Smooth muscle cell of bladder (primary cell): ENCODE data around the gene CFAP74. TPM values are rescaled to one million over a fixed set of nuclear protein-coding genes. Genes with fewer than 3 reads are reported as not detected.

Experiments
- total RNA-seq: library from RNA; depleted of rRNA; stranded (reverse); fragments of >200 nt; gene quantifications from 2 replicates; pipeline ENCODE4 v1.2.3, GENCODE V29; 2014

Gene CFAP74
- total RNA-seq: not detected in 2 replicates

GRCh38 chr1:2003541-2004131 lies at the start of gene CFAP74:
TSS of gene CFAP74 (minus strand) at chr1:2003786. CDS start at chr1:1990956, 12,830 bp downstream.

GRCh38 chr1:2049718-2050431 lies 46.3 kb upstream of the CFAP74 start, which contains the start of gene PRKCZ:
TSS of gene PRKCZ (plus strand) at chr1:2050411. CDS start at chr1:2050631, 220 bp downstream.

GRCh38 chr1:2019172-2019543 lies 15.6 kb upstream of the CFAP74 start, which contains the start of gene GABRD:
TSS of gene GABRD (plus strand) at chr1:2019345. CDS start at chr1:2019424, 79 bp downstream.

GRCh38 chr1:1918901-1919303 lies 84.7 kb downstream of the CFAP74 start, which contains the start of gene TMEM52:
TSS of gene TMEM52 (minus strand) at chr1:1919279. CDS start at chr1:1919265, 14 bp downstream.

GRCh38 chr1:1914971-1915692 lies 88.5 kb downstream of the CFAP74 start, which contains the start of gene CALML6:
TSS of gene CALML6 (plus strand) at chr1:1915260. CDS start at chr1:1915281, 21 bp downstream.

GRCh38 chr1:1890506-1891348 lies 112.9 kb downstream of the CFAP74 start, which contains the start of gene GNB1:
TSS of gene GNB1 (minus strand) at chr1:1891087. CDS start at chr1:1825453, 65,634 bp downstream.

Other genes starting within 250 kb of the CFAP74 start
- 28.7 and 37.6 TPM in 2 replicates for gene NADK, start 225.3 kb downstream of the CFAP74 start, total RNA-seq
- 61.3 and 67.9 TPM in 2 replicates for gene GNB1, start 112.7 kb downstream of the CFAP74 start, total RNA-seq
- 0.28 TPM in 2 replicates for gene CALML6, start 88.5 kb downstream of the CFAP74 start, total RNA-seq
- not detected in 2 replicates for gene TMEM52, start 84.5 kb downstream of the CFAP74 start, total RNA-seq
- gene GABRD, start 15.6 kb upstream of the CFAP74 start, total RNA-seq: not detected in 2 replicates
- 6.4 and 7.5 TPM in 2 replicates for gene PRKCZ, start 46.6 kb upstream of the CFAP74 start, total RNA-seq
- 18.3 and 19.1 TPM in 2 replicates for gene FAAP20, start 191.0 kb upstream of the CFAP74 start, total RNA-seq
- gene SKI, start 224.5 kb upstream of the CFAP74 start, total RNA-seq: 10.5 and 15.6 TPM in 2 replicates